ENCODE results near the gene EMILIN2. TPM values are rescaled to one million over a fixed set of nuclear protein-coding genes. Genes with fewer than 3 reads are reported as not detected.

Gene EMILIN2
- total RNA-seq, 1 donor from 2014 or later, result 6.8 TPM

DNA sequence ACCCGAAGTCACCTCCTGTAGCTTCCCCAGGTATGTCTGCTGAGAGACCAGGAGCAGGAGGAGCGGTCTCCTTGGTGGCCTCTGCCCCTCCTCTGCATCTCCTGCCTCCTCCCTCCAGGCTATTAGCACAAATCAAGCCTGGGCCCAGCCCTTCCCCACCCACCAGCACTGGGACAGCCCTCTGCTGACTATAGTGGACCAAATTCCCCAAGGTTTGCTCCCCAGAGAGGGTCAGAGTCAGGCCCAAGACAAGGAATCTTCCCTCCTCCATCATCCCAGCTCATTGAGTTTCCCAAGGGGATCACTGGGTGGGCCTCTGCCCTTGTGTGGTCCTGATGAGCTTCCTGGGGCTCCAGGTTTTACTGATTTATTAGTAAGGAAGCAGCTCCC is 62.1 kb downstream of the EMILIN2 start:
- peaks cover 4% of the 10 kb centered on the region for H3K4me1 Mint-ChIP-seq (ENCODE audit: unreplicated experiment)
- H3K9me3 Mint-ChIP-seq (ENCODE audit: unreplicated experiment), result no peaks in the 10 kb centered on the region
- H3K27ac Mint-ChIP-seq (ENCODE audit: unreplicated experiment), result no peak overlapping the region
- TF ChIP-seq, protein P1, sequence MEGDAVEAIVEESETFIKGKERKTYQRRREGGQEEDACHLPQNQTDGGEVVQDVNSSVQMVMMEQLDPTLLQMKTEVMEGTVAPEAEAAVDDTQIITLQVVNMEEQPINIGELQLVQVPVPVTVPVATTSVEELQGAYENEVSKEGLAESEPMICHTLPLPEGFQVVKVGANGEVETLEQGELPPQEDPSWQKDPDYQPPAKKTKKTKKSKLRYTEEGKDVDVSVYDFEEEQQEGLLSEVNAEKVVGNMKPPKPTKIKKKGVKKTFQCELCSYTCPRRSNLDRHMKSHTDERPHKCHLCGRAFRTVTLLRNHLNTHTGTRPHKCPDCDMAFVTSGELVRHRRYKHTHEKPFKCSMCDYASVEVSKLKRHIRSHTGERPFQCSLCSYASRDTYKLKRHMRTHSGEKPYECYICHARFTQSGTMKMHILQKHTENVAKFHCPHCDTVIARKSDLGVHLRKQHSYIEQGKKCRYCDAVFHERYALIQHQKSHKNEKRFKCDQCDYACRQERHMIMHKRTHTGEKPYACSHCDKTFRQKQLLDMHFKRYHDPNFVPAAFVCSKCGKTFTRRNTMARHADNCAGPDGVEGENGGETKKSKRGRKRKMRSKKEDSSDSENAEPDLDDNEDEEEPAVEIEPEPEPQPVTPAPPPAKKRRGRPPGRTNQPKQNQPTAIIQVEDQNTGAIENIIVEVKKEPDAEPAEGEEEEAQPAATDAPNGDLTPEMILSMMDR (IDR thresholded peaks at IDR 0.05; ENCODE audit: unreplicated experiment), result no peak
- H3K4me3 Mint-ChIP-seq (ENCODE audit: unreplicated experiment), result no peak overlapping the region
- peaks cover 20% of the 10 kb centered on the region for H3K36me3 Mint-ChIP-seq (ENCODE audit: low read depth, unreplicated experiment)
- DNase-seq (ENCODE audit: low spot score), result no peak
- peaks cover 34% of the 10 kb centered on the region for H3K27me3 Mint-ChIP-seq (ENCODE audit: unreplicated experiment)

GRCh38 chr18:2909431-2910140 is 62.8 kb downstream of the EMILIN2 start:
- TF ChIP-seq, protein P1 (IDR thresholded peaks at IDR 0.05; ENCODE audit: unreplicated experiment), result no peak
- Mint-ChIP-seq H3K9me3 (ENCODE audit: unreplicated experiment) (no peaks in the 10 kb centered on the region), H3K36me3 (ENCODE audit: low read depth, unreplicated experiment) (peaks cover 25% of the 10 kb centered on the region), H3K4me1 (ENCODE audit: unreplicated experiment) (peaks cover 4% of the 10 kb centered on the region), H3K27ac (ENCODE audit: unreplicated experiment) (no peak overlapping the region), H3K27me3 (ENCODE audit: unreplicated experiment) (peaks cover 34% of the 10 kb centered on the region), H3K4me3 (ENCODE audit: unreplicated experiment) (no peak overlapping the region)
- no peak for DNase-seq (ENCODE audit: low spot score)

GRCh38 chr18:2910261-2910660 is 63.5 kb downstream of the EMILIN2 start:
- Mint-ChIP-seq H3K4me3 (ENCODE audit: unreplicated experiment) (no peak overlapping the region), H3K27me3 (ENCODE audit: unreplicated experiment) (peaks cover 34% of the 10 kb centered on the region), H3K27ac (ENCODE audit: unreplicated experiment) (no peak overlapping the region), H3K4me1 (ENCODE audit: unreplicated experiment) (peaks cover 4% of the 10 kb centered on the region), H3K9me3 (ENCODE audit: unreplicated experiment) (no peaks in the 10 kb centered on the region), H3K36me3 (ENCODE audit: low read depth, unreplicated experiment) (peaks cover 30% of the 10 kb centered on the region)
- TF ChIP-seq, protein P1 (IDR thresholded peaks at IDR 0.05; ENCODE audit: unreplicated experiment), result no peak
- DNase-seq (ENCODE audit: low spot score), result no peak

DNA sequence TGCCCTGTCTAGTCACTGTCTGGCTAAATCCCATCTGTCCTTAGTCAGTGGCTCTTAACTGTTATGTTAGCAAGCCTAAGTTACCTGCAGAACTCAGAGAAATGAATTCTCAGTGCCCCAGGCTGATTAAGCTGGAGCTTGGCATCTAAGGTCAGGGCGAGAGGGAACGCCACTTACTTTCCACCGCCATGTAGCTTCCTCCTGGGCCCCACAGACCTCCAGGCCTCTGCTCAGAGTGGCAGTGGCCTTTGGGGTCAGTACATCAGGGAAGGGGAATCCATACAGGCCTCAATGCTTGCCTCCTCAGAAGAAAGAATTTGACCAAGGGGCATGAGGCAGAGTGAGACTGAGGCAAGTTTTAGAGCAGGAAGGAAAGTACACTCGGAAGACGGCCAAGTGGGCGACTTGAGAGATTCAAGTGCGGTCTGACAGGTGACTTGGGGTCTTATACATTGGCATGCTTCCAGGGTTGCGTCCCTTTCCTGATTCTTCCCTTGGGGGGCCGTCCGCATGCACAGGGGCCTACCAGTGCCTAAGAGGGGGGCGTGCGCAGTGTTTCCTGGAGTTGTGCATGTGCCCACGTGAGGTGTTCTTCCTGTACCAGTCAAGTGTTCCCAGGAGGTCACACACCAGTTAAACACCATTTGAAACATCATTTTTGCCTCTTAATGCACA is 64.1 kb downstream of the EMILIN2 start:
- Mint-ChIP-seq H3K9me3 (ENCODE audit: unreplicated experiment) (no peaks in the 10 kb centered on the region), H3K36me3 (ENCODE audit: low read depth, unreplicated experiment) (peaks cover 30% of the 10 kb centered on the region), H3K4me3 (ENCODE audit: unreplicated experiment) (peak overlapping the region; percentile 71), H3K4me1 (ENCODE audit: unreplicated experiment) (peaks cover 6% of the 10 kb centered on the region), H3K27me3 (ENCODE audit: unreplicated experiment) (peaks cover 29% of the 10 kb centered on the region), H3K27ac (ENCODE audit: unreplicated experiment) (peak overlapping the region; percentile 18)
- DNase-seq (ENCODE audit: low spot score), result no peak
- TF ChIP-seq, protein P1 (IDR thresholded peaks at IDR 0.05; ENCODE audit: unreplicated experiment), result no peak

DNA sequence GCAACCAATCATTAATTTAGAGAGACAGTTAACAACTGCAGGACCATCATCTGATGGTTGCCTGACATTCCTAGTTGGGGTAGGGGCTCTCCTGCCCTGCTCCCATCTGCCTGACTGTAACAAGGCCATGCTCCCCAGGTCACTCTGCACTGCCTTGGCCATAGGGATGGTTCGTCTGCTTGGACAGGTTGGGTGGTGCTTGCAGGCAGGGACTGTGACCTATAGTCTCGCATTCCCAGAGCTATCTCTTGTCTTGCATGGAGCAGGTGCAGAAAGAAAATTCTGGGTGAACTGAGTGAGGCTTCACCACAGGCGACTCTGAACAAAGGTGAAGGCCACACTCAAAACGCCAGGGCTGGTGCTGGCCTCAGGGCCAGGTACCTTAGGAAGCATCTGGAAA is 64.7 kb downstream of the EMILIN2 start:
- DNase-seq (ENCODE audit: low spot score), result no peak
- TF ChIP-seq, protein P1 (IDR thresholded peaks at IDR 0.05; ENCODE audit: unreplicated experiment), result no peak
- H3K36me3 Mint-ChIP-seq (ENCODE audit: low read depth, unreplicated experiment), result peaks cover 30% of the 10 kb centered on the region
- H3K4me3 Mint-ChIP-seq (ENCODE audit: unreplicated experiment), result no peak overlapping the region
- peaks cover 12% of the 10 kb centered on the region for H3K4me1 Mint-ChIP-seq (ENCODE audit: unreplicated experiment)
- no peaks in the 10 kb centered on the region for H3K9me3 Mint-ChIP-seq (ENCODE audit: unreplicated experiment)
- H3K27ac Mint-ChIP-seq (ENCODE audit: unreplicated experiment), result no peak overlapping the region
- peaks cover 28% of the 10 kb centered on the region for H3K27me3 Mint-ChIP-seq (ENCODE audit: unreplicated experiment)
